ENCODE measurements around the gene GADD45GIP1.

GADD45GIP1 gene

DNA sequence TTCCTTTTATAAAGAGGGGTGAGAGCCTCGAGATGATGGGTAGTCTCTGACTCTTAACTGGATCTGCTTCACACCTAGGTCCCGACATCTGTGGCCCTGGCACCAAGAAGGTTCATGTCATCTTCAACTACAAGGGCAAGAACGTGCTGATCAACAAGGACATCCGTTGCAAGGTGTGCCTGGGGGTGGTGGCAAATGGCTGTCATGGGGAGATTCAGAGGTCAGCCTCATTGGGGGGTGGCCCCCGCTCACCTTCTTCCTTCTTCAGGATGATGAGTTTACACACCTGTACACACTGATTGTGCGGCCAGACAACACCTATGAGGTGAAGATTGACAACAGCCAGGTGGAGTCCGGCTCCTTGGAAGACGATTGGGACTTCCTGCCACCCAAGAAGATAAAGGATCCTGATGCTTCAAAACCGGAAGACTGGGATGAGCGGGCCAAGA is 17.0 kb downstream of the GADD45GIP1 start:
- H3F3A ChIP-seq (ENCODE audit: insufficient read depth, low read length), result peaks cover 49% of the 10 kb centered on the region

DNA sequence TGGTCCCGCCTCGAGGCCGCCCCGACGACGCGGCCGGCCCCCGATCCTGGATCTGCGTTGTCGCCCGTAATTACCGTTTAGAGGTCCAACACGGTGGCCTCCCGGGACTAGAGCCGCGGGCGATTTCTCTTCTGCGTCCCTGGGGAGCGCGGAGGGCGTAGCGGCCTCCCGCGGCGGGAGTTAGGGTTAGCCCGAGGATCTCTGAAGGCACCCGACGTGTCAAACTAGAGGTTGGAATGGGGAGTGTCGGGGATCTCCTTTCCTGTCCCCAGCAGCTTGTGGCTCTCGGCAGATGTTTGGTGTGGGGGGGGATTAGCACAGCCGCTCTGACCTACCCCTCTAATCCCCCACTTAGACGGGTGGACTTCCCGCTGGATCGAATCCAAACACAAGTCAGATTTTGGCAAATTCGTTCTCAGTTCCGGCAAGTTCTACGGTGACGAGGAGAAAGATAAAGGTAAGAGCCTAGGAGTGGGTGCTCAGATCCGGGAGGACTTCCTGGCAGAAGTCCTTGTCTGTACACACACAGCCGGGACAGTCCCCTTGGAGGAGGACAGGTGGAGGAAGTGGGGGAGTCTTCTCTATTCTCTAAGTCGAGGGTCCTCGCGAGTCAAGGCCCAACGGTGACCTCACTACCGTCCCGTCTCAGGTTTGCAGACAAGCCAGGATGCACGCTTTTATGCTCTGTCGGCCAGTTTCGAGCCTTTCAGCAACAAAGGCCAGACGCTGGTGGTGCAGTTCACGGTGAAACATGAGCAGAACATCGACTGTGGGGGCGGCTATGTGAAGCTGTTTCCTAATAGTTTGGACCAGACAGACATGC is 18.0 kb downstream of the GADD45GIP1 start:
- peak overlapping the region; percentile 87 for H3K27ac ChIP-seq (ENCODE audit: low read depth, low read length, poor library complexity, severe bottlenecking)

More for the DNA sequence above, 17.0 kb downstream of the GADD45GIP1 start:
- Histone ChIP-seq H3K27ac (ENCODE audit: low read depth, low read length, poor library complexity, severe bottlenecking) (peak overlapping the region; percentile 87), H3K9me3 (ENCODE audit: low read length) (no peaks in the 10 kb centered on the region), H3K9ac (ENCODE audit: low read length) (peak overlapping the region; percentile 97), H3K4me1 (ENCODE audit: insufficient read depth, low read length, severe bottlenecking) (peaks cover 71% of the 10 kb centered on the region), H3K79me2 (ENCODE audit: insufficient read depth, low read length) (peaks cover 20% of the 10 kb centered on the region), H3K9me2 (ENCODE audit: low read depth, low read length) (no peaks in the 10 kb centered on the region), H3K4me2 (ENCODE audit: low read length) (peak overlapping the region; percentile 94), H3K4me3 (ENCODE audit: low read depth, low read length, poor library complexity, severe bottlenecking) (peak overlapping the region; percentile 99), H4K20me1 (ENCODE audit: insufficient read depth, low read length) (0 out of 2 replicates have a peak, but pooled peaks cover 3% of the 10 kb centered on the region), H2AFZ (ENCODE audit: low read length) (no peak overlapping the region), H3K36me3 (ENCODE audit: insufficient read depth, low read length) (peaks cover 65% of the 10 kb centered on the region), H3K27me3 (ENCODE audit: insufficient read depth, low read length) (no peaks in the 10 kb centered on the region)
- TF ChIP-seq, protein P1, sequence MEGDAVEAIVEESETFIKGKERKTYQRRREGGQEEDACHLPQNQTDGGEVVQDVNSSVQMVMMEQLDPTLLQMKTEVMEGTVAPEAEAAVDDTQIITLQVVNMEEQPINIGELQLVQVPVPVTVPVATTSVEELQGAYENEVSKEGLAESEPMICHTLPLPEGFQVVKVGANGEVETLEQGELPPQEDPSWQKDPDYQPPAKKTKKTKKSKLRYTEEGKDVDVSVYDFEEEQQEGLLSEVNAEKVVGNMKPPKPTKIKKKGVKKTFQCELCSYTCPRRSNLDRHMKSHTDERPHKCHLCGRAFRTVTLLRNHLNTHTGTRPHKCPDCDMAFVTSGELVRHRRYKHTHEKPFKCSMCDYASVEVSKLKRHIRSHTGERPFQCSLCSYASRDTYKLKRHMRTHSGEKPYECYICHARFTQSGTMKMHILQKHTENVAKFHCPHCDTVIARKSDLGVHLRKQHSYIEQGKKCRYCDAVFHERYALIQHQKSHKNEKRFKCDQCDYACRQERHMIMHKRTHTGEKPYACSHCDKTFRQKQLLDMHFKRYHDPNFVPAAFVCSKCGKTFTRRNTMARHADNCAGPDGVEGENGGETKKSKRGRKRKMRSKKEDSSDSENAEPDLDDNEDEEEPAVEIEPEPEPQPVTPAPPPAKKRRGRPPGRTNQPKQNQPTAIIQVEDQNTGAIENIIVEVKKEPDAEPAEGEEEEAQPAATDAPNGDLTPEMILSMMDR (IDR thresholded peaks at IDR 0.05; ENCODE audit: low read length), result no peak
- TF ChIP-seq EZH2 (IDR thresholded peaks at IDR 0.05; ENCODE audit: borderline replicate concordance, low read length), result no peak

DNA sequence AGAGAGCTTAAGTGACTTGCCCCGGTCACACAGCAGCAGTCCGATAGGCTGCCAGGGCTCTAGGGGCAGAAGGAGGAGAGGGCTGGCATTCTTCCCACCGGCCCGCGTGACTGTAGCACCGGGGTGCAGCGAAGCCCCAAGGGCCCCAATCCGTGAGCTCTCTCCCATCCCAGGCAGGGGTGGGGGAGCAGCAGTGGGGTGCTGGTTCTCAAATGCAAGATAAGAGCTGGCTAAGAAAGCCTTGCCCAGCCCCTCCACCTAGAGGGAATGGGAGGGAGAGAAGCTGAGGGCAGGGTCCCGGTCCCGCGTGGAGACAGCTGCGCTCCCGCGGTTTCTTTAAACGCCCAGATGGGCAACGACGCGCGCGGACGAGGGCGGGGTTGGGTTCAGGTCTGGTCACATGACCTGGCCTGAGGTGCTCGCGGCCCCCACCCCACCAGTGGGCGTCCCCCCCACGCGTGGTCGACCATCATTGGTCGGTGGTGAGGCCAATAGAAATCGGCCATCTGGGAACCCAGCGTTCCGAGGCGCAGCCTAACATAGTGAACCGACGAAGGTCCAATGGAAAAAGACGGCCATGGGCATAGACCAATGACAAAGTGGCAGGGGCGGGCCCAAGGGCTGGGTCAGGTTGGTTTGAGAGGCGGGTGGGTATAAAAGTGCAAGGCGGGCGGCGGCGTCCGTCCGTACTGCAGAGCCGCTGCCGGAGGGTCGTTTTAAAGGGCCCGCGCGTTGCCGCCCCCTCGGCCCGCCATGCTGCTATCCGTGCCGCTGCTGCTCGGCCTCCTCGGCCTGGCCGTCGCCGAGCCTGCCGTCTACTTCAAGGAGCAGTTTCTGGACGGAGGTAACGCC is 18.9 kb downstream of the GADD45GIP1 start, which contains the start of gene CALR:
TSS of gene CALR (plus strand) at position 683 of the 852 bp plus-strand sequence. CDS start at position 754, 71 bp downstream.
- peaks cover 40% of the 10 kb centered on the region for H3F3A ChIP-seq (ENCODE audit: insufficient read depth, low read length)
- no peaks in the 10 kb centered on the region for H3K9me2 ChIP-seq (ENCODE audit: low read depth, low read length)
- H3K9me3 ChIP-seq (ENCODE audit: low read length), result no peaks in the 10 kb centered on the region
- no peak within 1 kb of the TSS for H2AFZ ChIP-seq (ENCODE audit: low read length)
- peaks cover 23% of the 10 kb centered on the region for H3K79me2 ChIP-seq (ENCODE audit: insufficient read depth, low read length)
- peaks cover 61% of the 10 kb centered on the region for H3K4me1 ChIP-seq (ENCODE audit: insufficient read depth, low read length, severe bottlenecking)
- peak within 1 kb of the TSS; percentile 95 for H3K27ac ChIP-seq (ENCODE audit: low read depth, low read length, poor library complexity, severe bottlenecking)
- peak within 1 kb of the TSS; percentile 99 for H3K4me3 ChIP-seq (ENCODE audit: low read depth, low read length, poor library complexity, severe bottlenecking)
- peak within 1 kb of the TSS; percentile 94 for H3K4me2 ChIP-seq (ENCODE audit: low read length)
- 0 out of 2 replicates have a peak, but pooled peaks cover 3% of the 10 kb centered on the region for H4K20me1 ChIP-seq (ENCODE audit: insufficient read depth, low read length)
- no peaks in the 10 kb centered on the region for H3K27me3 ChIP-seq (ENCODE audit: insufficient read depth, low read length)
- TF ChIP-seq, protein P1 (IDR thresholded peaks at IDR 0.05; ENCODE audit: low read length), result no peak
- no peak for TF ChIP-seq EZH2 (IDR thresholded peaks at IDR 0.05; ENCODE audit: borderline replicate concordance, low read length)
- peaks cover 47% of the 10 kb centered on the region for H3K36me3 ChIP-seq (ENCODE audit: insufficient read depth, low read length)
- peak within 1 kb of the TSS; percentile 97 for H3K9ac ChIP-seq (ENCODE audit: low read length)

More for the DNA sequence above, 18.0 kb downstream of the GADD45GIP1 start:
- Histone ChIP-seq H3K9me2 (ENCODE audit: low read depth, low read length) (no peaks in the 10 kb centered on the region), H3K9ac (ENCODE audit: low read length) (peak overlapping the region; percentile 97), H3K4me3 (ENCODE audit: low read depth, low read length, poor library complexity, severe bottlenecking) (peak overlapping the region; percentile 99), H4K20me1 (ENCODE audit: insufficient read depth, low read length) (0 out of 2 replicates have a peak, but pooled peaks cover 3% of the 10 kb centered on the region), H3K27me3 (ENCODE audit: insufficient read depth, low read length) (no peaks in the 10 kb centered on the region), H3K36me3 (ENCODE audit: insufficient read depth, low read length) (peaks cover 55% of the 10 kb centered on the region), H3K79me2 (ENCODE audit: insufficient read depth, low read length) (peaks cover 20% of the 10 kb centered on the region), H2AFZ (ENCODE audit: low read length) (no peak overlapping the region), H3K4me2 (ENCODE audit: low read length) (peak overlapping the region; percentile 94), H3K4me1 (ENCODE audit: insufficient read depth, low read length, severe bottlenecking) (peaks cover 66% of the 10 kb centered on the region), H3F3A (ENCODE audit: insufficient read depth, low read length) (peaks cover 40% of the 10 kb centered on the region), H3K9me3 (ENCODE audit: low read length) (no peaks in the 10 kb centered on the region)
- TF ChIP-seq EZH2 (IDR thresholded peaks at IDR 0.05; ENCODE audit: borderline replicate concordance, low read length), result no peak
